ENCODE results near the gene OPCML.

DNA sequence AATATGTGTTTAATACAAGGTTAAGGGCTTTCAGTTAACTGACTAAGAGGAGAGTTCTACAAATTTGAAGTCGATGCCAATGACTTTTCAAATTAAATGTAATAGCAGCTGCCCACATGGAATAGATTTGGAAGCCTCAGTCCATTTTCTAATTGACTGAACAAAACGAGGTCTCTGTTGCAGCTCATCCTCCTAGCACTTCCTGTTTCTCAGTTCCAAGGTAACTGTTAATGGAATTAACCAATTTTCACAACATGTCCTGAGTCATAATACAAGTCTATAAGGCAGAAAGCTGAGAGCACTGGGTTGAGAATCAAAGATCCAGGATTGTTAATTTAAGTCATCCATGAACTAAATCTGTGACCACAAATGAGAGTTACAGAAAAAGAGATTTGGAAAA lies 177.2 kb downstream of the OPCML start:
- no peak for TF ChIP-seq POLR2A (IDR thresholded peaks at IDR 0.05)
- TF ChIP-seq, protein P1, sequence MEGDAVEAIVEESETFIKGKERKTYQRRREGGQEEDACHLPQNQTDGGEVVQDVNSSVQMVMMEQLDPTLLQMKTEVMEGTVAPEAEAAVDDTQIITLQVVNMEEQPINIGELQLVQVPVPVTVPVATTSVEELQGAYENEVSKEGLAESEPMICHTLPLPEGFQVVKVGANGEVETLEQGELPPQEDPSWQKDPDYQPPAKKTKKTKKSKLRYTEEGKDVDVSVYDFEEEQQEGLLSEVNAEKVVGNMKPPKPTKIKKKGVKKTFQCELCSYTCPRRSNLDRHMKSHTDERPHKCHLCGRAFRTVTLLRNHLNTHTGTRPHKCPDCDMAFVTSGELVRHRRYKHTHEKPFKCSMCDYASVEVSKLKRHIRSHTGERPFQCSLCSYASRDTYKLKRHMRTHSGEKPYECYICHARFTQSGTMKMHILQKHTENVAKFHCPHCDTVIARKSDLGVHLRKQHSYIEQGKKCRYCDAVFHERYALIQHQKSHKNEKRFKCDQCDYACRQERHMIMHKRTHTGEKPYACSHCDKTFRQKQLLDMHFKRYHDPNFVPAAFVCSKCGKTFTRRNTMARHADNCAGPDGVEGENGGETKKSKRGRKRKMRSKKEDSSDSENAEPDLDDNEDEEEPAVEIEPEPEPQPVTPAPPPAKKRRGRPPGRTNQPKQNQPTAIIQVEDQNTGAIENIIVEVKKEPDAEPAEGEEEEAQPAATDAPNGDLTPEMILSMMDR (IDR thresholded peaks at IDR 0.05) = no peak

All from vagina (tissue), 2 donors.